ENCODE results near the gene DDOST. TPM values are rescaled to one million over a fixed set of nuclear protein-coding genes. Genes with fewer than 3 reads are reported as not detected.

Gene DDOST
- total RNA-seq, 1 experiment from 2014 or later: 238 TPM

GRCh38 chr1:20603504-20604464 is 57.4 kb downstream of the DDOST start:
- ChIA-PET CTCF (no interaction called here), POLR2A (ENCODE audit: low non-redundant PET) (no interaction called here)
- BruUV-seq (replicated peaks): no TSS peak
- Histone ChIP-seq H3K27ac (ENCODE audit: low read depth, low read length, poor library complexity, severe bottlenecking) (no peak overlapping the region), H3K36me3 (ENCODE audit: insufficient read depth, low read length, poor library complexity, severe bottlenecking) (no peaks in the 10 kb centered on the region), H3K9me3 (ENCODE audit: low read depth, low read length, poor library complexity, severe bottlenecking) (no peaks in the 10 kb centered on the region), H3K27me3 (replicated peaks; ENCODE audit: insufficient read depth, low read depth, low read length, poor library complexity) (no peaks in the 10 kb centered on the region), H3K4me1 (ENCODE audit: insufficient read depth, low read length, poor library complexity, severe bottlenecking) (no peaks in the 10 kb centered on the region), H3K4me3 (ENCODE audit: low read depth, low read length, poor library complexity, severe bottlenecking) (no peak overlapping the region)
- DNase-seq (ENCODE audit: low spot score): no peak
- TF ChIP-seq, protein P1, sequence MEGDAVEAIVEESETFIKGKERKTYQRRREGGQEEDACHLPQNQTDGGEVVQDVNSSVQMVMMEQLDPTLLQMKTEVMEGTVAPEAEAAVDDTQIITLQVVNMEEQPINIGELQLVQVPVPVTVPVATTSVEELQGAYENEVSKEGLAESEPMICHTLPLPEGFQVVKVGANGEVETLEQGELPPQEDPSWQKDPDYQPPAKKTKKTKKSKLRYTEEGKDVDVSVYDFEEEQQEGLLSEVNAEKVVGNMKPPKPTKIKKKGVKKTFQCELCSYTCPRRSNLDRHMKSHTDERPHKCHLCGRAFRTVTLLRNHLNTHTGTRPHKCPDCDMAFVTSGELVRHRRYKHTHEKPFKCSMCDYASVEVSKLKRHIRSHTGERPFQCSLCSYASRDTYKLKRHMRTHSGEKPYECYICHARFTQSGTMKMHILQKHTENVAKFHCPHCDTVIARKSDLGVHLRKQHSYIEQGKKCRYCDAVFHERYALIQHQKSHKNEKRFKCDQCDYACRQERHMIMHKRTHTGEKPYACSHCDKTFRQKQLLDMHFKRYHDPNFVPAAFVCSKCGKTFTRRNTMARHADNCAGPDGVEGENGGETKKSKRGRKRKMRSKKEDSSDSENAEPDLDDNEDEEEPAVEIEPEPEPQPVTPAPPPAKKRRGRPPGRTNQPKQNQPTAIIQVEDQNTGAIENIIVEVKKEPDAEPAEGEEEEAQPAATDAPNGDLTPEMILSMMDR (conservative IDR thresholded peaks at IDR 0.05; ENCODE audit: low read depth, low read length): no peak
- no peak for TF ChIP-seq EZH2 (IDR thresholded peaks at IDR 0.05; ENCODE audit: borderline replicate concordance, low read depth, low read length, poor library complexity, severe bottlenecking)
- intact Hi-C loops (cut with micrococcal nuclease; ENCODE audit: unreplicated experiment): no loop called here

DNA sequence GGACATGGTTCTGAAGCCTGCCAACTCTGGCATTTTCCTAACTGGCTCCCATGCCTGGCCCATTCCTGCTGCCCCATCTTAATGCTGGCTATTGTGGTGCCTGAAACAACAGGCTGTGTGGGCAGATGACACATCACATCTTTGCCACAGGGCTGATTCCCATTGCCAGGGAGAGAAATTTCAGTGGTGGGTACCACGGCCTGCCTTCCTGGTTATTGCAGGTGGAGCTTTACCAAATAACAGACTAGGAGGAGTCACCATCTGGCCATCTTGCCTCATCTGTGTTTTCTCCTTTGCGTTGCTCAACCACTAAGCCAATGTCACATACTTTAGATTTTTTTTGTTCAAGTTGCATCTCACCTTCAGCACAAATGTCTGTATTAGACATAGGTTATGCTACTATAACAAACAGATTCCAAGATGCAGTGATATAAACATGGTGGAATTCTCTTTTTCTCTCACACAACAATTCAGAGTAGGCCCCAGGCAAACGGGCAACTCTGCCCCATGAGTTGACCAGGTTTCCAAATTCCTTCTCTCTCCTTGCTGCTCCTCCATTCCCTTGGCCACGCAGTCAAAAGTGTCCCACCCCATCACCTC is 58.2 kb downstream of the DDOST start:
- no peaks in the 10 kb centered on the region for H3K9me3 ChIP-seq (ENCODE audit: low read depth, low read length, poor library complexity, severe bottlenecking)
- CTCF ChIA-PET: no interaction called here
- DNase-seq (ENCODE audit: low spot score): no peak
- BruUV-seq (replicated peaks): no TSS peak
- TF ChIP-seq, protein P1 (conservative IDR thresholded peaks at IDR 0.05; ENCODE audit: low read depth, low read length): no peak
- TF ChIP-seq EZH2 (IDR thresholded peaks at IDR 0.05; ENCODE audit: borderline replicate concordance, low read depth, low read length, poor library complexity, severe bottlenecking): no peak
- POLR2A ChIA-PET (ENCODE audit: low non-redundant PET): no interaction called here
- H3K4me3 ChIP-seq (ENCODE audit: low read depth, low read length, poor library complexity, severe bottlenecking): no peak overlapping the region
- no peaks in the 10 kb centered on the region for H3K27me3 ChIP-seq (replicated peaks; ENCODE audit: insufficient read depth, low read depth, low read length, poor library complexity)
- intact Hi-C loops (cut with micrococcal nuclease; ENCODE audit: unreplicated experiment): no loop called here
- H3K27ac ChIP-seq (ENCODE audit: low read depth, low read length, poor library complexity, severe bottlenecking): no peak overlapping the region
- no peaks in the 10 kb centered on the region for H3K36me3 ChIP-seq (ENCODE audit: insufficient read depth, low read length, poor library complexity, severe bottlenecking)
- H3K4me1 ChIP-seq (ENCODE audit: insufficient read depth, low read length, poor library complexity, severe bottlenecking): no peaks in the 10 kb centered on the region

Other genes starting within 250 kb of the DDOST start
- gene CAMK2N1, start 175.2 kb downstream of the DDOST start, total RNA-seq (2021): 0.41 and 0.50 TPM in 2 replicates
- gene MUL1, start 153.2 kb downstream of the DDOST start, total RNA-seq (2021): 20.1 and 21.6 TPM in 2 replicates
- not detected in 2 replicates for gene FAM43B, start 108.8 kb downstream of the DDOST start, total RNA-seq (2021)
- gene CDA, start 72.3 kb downstream of the DDOST start, total RNA-seq (2021): not detected in 2 replicates
- gene PINK1, start 27.9 kb downstream of the DDOST start, total RNA-seq (2021): 7.2 and 13.3 TPM in 2 replicates
- 0.28 and 0.71 TPM in 2 replicates for gene KIF17, start 56.6 kb upstream of the DDOST start, total RNA-seq (2021)
- gene SH2D5, start 71.3 kb upstream of the DDOST start, total RNA-seq (2021): 1.1 and 1.9 TPM in 2 replicates
- gene HP1BP3, start 125.9 kb upstream of the DDOST start, total RNA-seq (2021): 334 and 337 TPM in 2 replicates